Urinary bladder (tissue), 4 donors: Measurements from ENCODE around the gene CXorf49B. TPM values are rescaled to one million over a fixed set of nuclear protein-coding genes. Genes with fewer than 3 reads are reported as not detected.
"Not testable (repeated sequence)": the region's sequence is repeated elsewhere in the genome, so short reads cannot be mapped to it uniquely, and the experiment has no call there.

Experiments
- DNase-seq: peaks from one replicate; pipeline ENCODE4 v3.0.0-alpha.2; 2015; ENCODE audit errors: extremely low spot score
- H3K27ac ChIP-seq: one replicate; pipeline ENCODE4 v1.5.1; 2013; ENCODE audit warnings: low read depth, mild to moderate bottlenecking, moderate library complexity
- H3K36me3 ChIP-seq: one replicate; pipeline ENCODE4 v1.6.1; 2013; ENCODE audit warnings: mild to moderate bottlenecking, moderate library complexity; ENCODE audit not compliant: insufficient read depth
- H3K4me1 ChIP-seq: one replicate; pipeline ENCODE4 v1.6.1; 2013; ENCODE audit warnings: mild to moderate bottlenecking, moderate library complexity; ENCODE audit not compliant: insufficient read depth
- H3K4me3 ChIP-seq: one replicate; pipeline ENCODE4 v1.5.1; 2013; ENCODE audit warnings: low read depth, low read length
- WGBS: extraction: QIAGEN DNeasy Blood & Tissue Kit; methylation state at CpG from one replicate; pipeline ENCODE4 v1.1.7; 2013; 5-methylcytosine and 5-hydroxymethylcytosine counted together
- polyA plus RNA-seq: library from polyadenylated mRNA; stranded (reverse); fragments of 200-250 nt; gene quantifications from one replicate; pipeline ENCODE4 v1.2.3, GENCODE V29; 2013
- total RNA-seq: library from RNA; depleted of rRNA; stranded (reverse); fragments of >200 nt; gene quantifications from one replicate; pipeline ENCODE4 v1.2.3, GENCODE V29; 2014
- donor health status: healthy with polysubstance abuse.
- donor health status: healthy.

Gene CXorf49B
- not detected for total RNA-seq
- not detected for polyA plus RNA-seq

GRCh38 chrX:71763049-71763448 is at the start of gene CXorf49B:
CXorf49B (plus strand) TSS chrX:71763349; CDS start chrX:71763424, 75 bp downstream.
- not testable (repeated sequence) for H3K36me3 ChIP-seq, H3K27ac ChIP-seq, H3K4me3 ChIP-seq, H3K4me1 ChIP-seq, DNase-seq
- no CpG with 5 or more reads among the region's 34 CpGs for WGBS

- DNase-seq = not testable (repeated sequence)
- WGBS = no CpG with 5 or more reads among the region's 14 CpGs
Measured at GRCh38 chrX:71714064-71714463, 49.1 kb upstream of the CXorf49B start.

GRCh38 chrX:71715551-71715950 is 47.6 kb upstream of the CXorf49B start:
- H3K4me1 ChIP-seq, H3K36me3 ChIP-seq, DNase-seq, H3K4me3 ChIP-seq, H3K27ac ChIP-seq: not testable (repeated sequence)
- WGBS = no CpG with 5 or more reads among the region's 8 CpGs

More at GRCh38 chrX:71714064-71714463, 49.1 kb upstream of the CXorf49B start:
- H3K36me3 ChIP-seq, H3K4me3 ChIP-seq, H3K4me1 ChIP-seq, H3K27ac ChIP-seq: not testable (repeated sequence)

GRCh38 chrX:71716323-71716722 is 46.8 kb upstream of the CXorf49B start:
- H3K4me1 ChIP-seq, H3K4me3 ChIP-seq, H3K36me3 ChIP-seq, DNase-seq, H3K27ac ChIP-seq: not testable (repeated sequence)
- no CpG with 5 or more reads among the region's 12 CpGs for WGBS

- not testable (repeated sequence) for DNase-seq, H3K4me1 ChIP-seq, H3K4me3 ChIP-seq, H3K27ac ChIP-seq, H3K36me3 ChIP-seq
- WGBS = no CpG with 5 or more reads among the region's 30 CpGs
Measured at GRCh38 chrX:71718185-71718584, 45.0 kb upstream of the CXorf49B start, which contains the start of gene CXorf49. CXorf49 (minus strand) TSS chrX:71718285; CDS start chrX:71718151, 134 bp downstream.

- WGBS = 85% methylated on average over 5 of the region's 30 CpGs
- not testable (repeated sequence) for H3K4me1 ChIP-seq, H3K36me3 ChIP-seq, H3K27ac ChIP-seq, H3K4me3 ChIP-seq, DNase-seq
Measured at GRCh38 chrX:71719195-71719594, 44.0 kb upstream of the CXorf49B start.

- not testable (repeated sequence) for H3K4me3 ChIP-seq, H3K36me3 ChIP-seq, H3K4me1 ChIP-seq, H3K27ac ChIP-seq, DNase-seq
- no CpG with 5 or more reads among the region's 20 CpGs for WGBS
Measured at GRCh38 chrX:71720289-71720886, 42.8 kb upstream of the CXorf49B start.

- not testable (repeated sequence) for H3K4me1 ChIP-seq, H3K4me3 ChIP-seq, DNase-seq, H3K27ac ChIP-seq, H3K36me3 ChIP-seq
- WGBS = no CpG with 5 or more reads among the region's 20 CpGs
Measured at GRCh38 chrX:71760688-71761281, 2.4 kb upstream of the CXorf49B start.

GRCh38 chrX:71764832-71765231 is 1.7 kb downstream of the CXorf49B start:
- no CpG with 5 or more reads among the region's 11 CpGs for WGBS
- H3K4me1 ChIP-seq, H3K36me3 ChIP-seq, H3K4me3 ChIP-seq, DNase-seq, H3K27ac ChIP-seq: not testable (repeated sequence)

- H3K4me1 ChIP-seq, DNase-seq, H3K36me3 ChIP-seq, H3K4me3 ChIP-seq, H3K27ac ChIP-seq: not testable (repeated sequence)
- WGBS = no CpG with 5 or more reads among the region's 8 CpGs
Measured at GRCh38 chrX:71765613-71766012, 2.5 kb downstream of the CXorf49B start.

GRCh38 chrX:71767134-71767533 is 4.0 kb downstream of the CXorf49B start:
- not testable (repeated sequence) for H3K4me1 ChIP-seq, DNase-seq, H3K27ac ChIP-seq, H3K36me3 ChIP-seq, H3K4me3 ChIP-seq
- whole genome bisulfite sequencing = no CpG with 5 or more reads among the region's 14 CpGs

- DNase-seq, H3K4me1 ChIP-seq, H3K27ac ChIP-seq, H3K36me3 ChIP-seq, H3K4me3 ChIP-seq: not testable (repeated sequence)
- no CpG with 5 or more reads among the region's 12 CpGs for WGBS
Measured at GRCh38 chrX:71778322-71778721, 15.2 kb downstream of the CXorf49B start.

- not testable (repeated sequence) for DNase-seq, H3K4me3 ChIP-seq, H3K4me1 ChIP-seq, H3K27ac ChIP-seq, H3K36me3 ChIP-seq
- WGBS = no CpG with 5 or more reads among the region's 10 CpGs
Measured at GRCh38 chrX:71782225-71782949, 19.2 kb downstream of the CXorf49B start.

GRCh38 chrX:71782950-71783299 is 19.8 kb downstream of the CXorf49B start:
- not testable (repeated sequence) for H3K36me3 ChIP-seq, H3K4me3 ChIP-seq, H3K27ac ChIP-seq, DNase-seq, H3K4me1 ChIP-seq
- no CpG with 5 or more reads among the region's 7 CpGs for WGBS
